Measurements from ENCODE around the gene AVPR2.

Gene AVPR2

GRCh38 chrX:153886915-153887314 lies 17.6 kb upstream of the AVPR2 start:
- DNase-seq = no peak

GRCh38 chrX:153887385-153887784 lies 17.1 kb upstream of the AVPR2 start:
- no peak for DNase-seq

GRCh38 chrX:153888344-153888743 lies 16.1 kb upstream of the AVPR2 start:
- no peak for DNase-seq

- DNase-seq = no peak
These were observed 15.3 kb upstream of the AVPR2 start for GRCh38 chrX:153889123-153889522.

DNA sequence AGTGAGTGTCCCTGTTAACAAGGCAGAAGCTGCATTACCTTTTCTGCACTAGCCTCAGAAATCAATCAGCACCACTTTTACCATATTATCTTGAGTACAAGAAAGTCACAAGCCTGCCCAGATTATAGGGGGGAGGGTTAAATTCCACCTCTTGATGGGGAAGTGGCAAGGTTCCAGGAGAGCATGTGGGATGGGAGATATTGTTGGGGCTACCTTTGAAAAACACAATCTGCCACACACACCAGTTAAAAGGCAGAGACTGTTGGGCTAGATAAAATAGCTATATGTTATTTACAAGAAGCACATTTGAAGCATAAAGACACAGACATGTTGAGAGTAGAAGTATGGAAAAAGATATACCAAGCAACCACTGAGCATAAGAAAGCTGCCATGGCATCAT lies 6.6 kb upstream of the AVPR2 start:
- DNase-seq = no peak

- no peak for DNase-seq
These were observed 3.4 kb upstream of the AVPR2 start for GRCh38 chrX:153900831-153901752.

DNA sequence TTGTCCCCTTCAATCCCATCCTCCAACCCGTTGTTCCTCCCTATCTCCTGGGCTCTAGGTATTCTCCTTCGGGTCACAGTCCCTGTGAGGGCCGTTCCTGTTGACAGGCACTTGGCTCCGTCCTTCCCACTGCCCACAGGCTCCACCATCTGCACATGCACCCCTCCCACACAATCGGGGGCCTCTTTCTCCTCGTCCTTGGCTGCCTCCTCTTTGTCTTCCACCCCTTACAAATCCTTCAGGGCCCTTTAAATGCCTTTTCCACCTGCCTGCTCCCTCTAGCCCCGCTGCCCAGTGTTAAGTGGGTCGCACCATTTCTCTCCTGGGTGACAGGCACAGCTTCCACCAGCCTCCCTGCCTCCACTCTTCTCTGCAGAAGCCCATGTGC lies 2.7 kb upstream of the AVPR2 start:
- DNase-seq = no peak

DNA sequence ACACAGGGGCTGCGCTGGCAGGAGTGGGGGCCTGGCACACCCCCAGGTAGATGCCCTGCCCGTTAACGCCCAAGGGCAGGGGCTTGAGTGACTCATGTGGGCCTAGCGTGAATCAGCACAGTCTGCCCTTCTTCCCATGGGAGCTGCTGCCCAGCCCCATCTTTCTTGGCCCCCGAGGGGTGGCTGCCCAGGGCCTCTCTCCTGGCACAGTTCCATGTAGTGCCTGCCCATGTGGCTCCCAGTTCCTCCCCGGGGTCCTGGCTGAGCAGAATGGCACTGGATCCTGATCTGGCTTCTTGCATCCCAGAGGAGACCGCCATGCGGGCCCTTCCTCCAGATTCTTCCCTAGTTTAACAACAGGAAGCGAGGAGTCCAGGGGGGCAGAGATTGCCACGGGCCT lies 2.1 kb upstream of the AVPR2 start:
- DNase-seq = no peak

- DNase-seq = no peak
These were observed 1.1 kb upstream of the AVPR2 start for GRCh38 chrX:153903238-153903980.

- DNase-seq = no peak
These were observed 1.1 kb downstream of the AVPR2 start for GRCh38 chrX:153905481-153906095.

DNA sequence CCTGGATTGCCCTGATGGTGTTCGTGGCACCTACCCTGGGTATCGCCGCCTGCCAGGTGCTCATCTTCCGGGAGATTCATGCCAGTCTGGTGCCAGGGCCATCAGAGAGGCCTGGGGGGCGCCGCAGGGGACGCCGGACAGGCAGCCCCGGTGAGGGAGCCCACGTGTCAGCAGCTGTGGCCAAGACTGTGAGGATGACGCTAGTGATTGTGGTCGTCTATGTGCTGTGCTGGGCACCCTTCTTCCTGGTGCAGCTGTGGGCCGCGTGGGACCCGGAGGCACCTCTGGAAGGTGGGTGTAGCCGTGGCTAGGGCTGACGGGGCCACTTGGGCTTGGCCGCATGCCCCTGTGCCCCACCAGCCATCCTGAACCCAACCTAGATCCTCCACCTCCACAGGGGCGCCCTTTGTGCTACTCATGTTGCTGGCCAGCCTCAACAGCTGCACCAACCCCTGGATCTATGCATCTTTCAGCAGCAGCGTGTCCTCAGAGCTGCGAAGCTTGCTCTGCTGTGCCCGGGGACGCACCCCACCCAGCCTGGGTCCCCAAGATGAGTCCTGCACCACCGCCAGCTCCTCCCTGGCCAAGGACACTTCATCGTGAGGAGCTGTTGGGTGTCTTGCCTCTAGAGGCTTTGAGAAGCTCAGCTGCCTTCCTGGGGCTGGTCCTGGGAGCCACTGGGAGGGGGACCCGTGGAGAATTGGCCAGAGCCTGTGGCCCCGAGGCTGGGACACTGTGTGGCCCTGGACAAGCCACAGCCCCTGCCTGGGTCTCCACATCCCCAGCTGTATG lies 1.8 kb downstream of the AVPR2 start:
- no peak for DNase-seq

DNA sequence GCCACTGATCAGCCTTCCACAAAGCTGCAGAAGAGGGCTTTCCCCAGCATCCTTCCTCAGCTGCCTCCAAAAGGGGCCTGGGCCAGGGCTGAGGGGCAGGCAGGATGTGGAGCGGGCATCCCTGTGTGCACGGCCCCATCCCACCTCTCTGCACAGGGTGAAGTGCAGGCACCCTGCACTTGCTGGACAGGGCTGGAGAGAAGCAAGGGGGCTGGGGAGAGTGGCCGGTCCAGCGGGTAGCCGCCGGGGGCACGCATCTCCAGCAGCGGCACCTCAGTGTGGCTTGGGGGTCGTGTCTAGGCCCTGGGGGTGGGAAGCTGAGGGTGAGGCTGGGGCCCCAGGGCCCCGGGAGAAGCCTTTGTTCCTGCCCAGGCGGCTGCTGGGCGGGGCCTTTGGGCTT lies 3.0 kb downstream of the AVPR2 start:
- no peak for DNase-seq

- DNase-seq = no peak
These were observed 3.9 kb downstream of the AVPR2 start for GRCh38 chrX:153908219-153908860.

GRCh38 chrX:153909024-153909979 lies 4.8 kb downstream of the AVPR2 start:
- no peak for DNase-seq

DNA sequence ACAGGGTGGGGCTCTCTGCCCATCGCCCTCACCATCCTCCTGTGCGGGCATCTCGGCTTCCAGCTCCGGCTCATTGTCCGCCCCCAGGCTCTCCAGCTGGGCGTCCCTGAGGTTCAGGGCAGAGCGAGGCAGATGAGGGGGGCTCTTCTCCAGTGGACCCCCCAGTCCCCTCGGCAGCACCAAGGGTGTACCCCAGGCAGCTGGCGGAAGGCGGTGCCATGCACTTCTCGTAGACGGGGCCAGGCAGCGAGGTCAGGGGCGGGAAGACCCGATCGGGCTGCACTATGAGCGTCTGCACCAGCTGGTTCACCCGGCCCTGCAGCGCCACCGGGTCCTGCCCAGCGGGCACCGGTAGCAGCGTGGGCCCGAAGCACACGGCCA lies 5.5 kb downstream of the AVPR2 start:
- DNase-seq = no peak

DNA sequence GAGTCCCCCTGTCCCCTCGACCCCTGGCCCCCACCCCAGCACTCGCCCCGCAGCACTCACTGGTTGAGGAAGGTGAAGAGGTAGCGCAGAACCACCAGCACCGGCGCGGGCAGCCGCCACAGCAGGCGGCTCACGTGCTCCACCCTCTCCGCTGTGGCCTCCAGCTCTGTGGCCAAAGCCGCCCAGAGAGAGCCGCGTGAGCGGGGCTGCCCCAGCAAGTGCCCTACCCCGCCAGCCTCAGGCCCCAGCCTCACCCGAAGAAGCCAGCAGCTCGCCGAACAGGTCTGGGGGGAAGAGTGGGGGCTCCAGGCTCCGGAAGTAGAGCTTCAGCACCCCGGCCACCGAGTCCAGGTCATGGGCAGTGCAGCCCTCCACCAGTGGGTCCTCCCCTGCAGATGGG lies 6.0 kb downstream of the AVPR2 start:
- no peak for DNase-seq

GRCh38 chrX:153911798-153912197 lies 7.3 kb downstream of the AVPR2 start:
- no peak for DNase-seq

DNA sequence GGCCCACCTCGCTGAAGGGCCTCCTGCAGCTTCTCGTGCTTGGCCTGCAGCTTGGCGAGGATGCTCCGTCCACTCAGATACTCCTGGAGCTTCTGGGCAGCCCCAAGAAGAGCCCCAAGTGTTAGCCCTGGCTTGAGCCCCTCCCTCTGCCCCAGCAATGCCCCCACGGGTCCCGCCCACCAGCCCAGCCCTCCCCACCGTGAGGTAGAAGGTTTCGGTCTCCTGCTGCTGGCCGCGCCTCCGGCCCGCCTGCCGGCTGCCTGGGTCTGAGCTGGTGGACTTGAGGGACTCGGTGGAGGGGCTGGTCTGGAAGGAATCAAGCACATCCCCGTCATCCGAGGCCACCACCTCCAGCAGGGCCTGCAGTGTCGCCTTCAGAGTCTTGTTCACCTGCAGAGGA lies 8.7 kb downstream of the AVPR2 start:
- DNase-seq = no peak

GRCh38 chrX:153913701-153914100 lies 9.2 kb downstream of the AVPR2 start:
- DNase-seq = no peak

DNA sequence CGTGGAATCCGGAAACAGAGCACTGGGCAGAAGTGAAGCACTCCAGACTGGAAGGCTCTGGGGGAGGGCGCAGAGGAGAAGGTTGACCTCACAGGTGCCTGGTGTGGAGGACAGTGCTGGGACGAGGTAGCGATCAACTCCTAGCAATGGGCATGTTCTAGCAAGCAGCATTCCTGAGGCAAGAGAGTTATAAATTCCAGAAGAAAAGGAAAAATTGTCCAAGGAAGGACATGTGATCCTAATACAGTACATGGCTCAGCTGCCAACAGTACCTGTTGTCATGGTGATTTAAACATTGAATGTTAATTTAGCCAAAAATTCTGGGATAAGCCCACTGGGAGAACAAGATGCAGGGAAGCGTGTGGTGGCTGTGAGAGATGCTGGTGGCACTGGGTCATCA lies 13.4 kb downstream of the AVPR2 start:
- no peak for DNase-seq

DNA sequence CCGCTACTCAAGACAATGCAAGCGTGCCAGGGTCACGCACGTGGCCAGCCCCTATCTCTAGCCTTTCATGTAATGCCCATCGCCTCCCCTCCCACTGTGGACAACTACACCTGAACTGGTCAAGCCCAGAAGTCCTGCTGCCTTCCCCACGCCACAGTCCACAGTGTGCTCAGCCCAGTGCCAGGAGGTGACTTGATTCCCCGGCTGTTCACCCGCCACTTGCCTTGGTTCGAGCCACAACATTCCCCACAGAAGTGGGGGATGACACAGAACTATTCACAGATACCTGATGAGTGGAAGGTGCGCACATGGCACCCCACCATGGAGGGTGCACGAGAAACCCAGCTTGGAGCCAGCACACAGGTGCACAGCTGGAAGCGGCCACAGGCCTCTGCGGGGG lies 14.8 kb downstream of the AVPR2 start:
- no peak for DNase-seq

Data from NCI-H526 treated with DMSO at 0.1 percent for 48 hours (cell line).